HG03025 (cell line): ENCODE measurements around the gene DNAJC18.

Experiments
- ATAC-seq: cut with Tn5 transposase; IDR thresholded peaks from one replicate; pipeline ENCODE4 v1.9.1; 2021; ENCODE audit warnings: mild to moderate bottlenecking, moderate library complexity; ENCODE audit not compliant: unreplicated experiment, low FRiP score

DNAJC18 gene

GRCh38 chr5:139374909-139375308, 64.4 kb downstream of the DNAJC18 start:
- no peak for ATAC-seq

GRCh38 chr5:139371482-139372435, 67.6 kb downstream of the DNAJC18 start:
- ATAC-seq: no peak

GRCh38 chr5:139369181-139369580, 70.1 kb downstream of the DNAJC18 start:
- no peak for ATAC-seq

GRCh38 chr5:139368613-139369012, 70.7 kb downstream of the DNAJC18 start:
- no peak for ATAC-seq

GRCh38 chr5:139364466-139364865, 74.9 kb downstream of the DNAJC18 start:
- ATAC-seq: no peak

GRCh38 chr5:139363937-139364336, 75.4 kb downstream of the DNAJC18 start:
- no peak for ATAC-seq

GRCh38 chr5:139361835-139362429, 77.4 kb downstream of the DNAJC18 start:
- no peak for ATAC-seq

- ATAC-seq: no peak
Observed at GRCh38 chr5:139360384-139360783, 78.9 kb downstream of the DNAJC18 start.
